HG03175 (cell line): ENCODE results near the gene PSMD1.
"Not testable (repeated sequence)": the region's sequence is repeated elsewhere in the genome, so short reads cannot be mapped to it uniquely, and the experiment has no call there.

ENCODE experiments used
- ATAC-seq: cut with Tn5 transposase; IDR thresholded peaks from one replicate; pipeline ENCODE4 v1.9.1; 2021; ENCODE audit warnings: mild to moderate bottlenecking, moderate library complexity; ENCODE audit not compliant: unreplicated experiment

The PSMD1 gene

GRCh38 chr2:231052494-231053451, 3.9 kb upstream of the PSMD1 start:
- peak; percentile 63 for ATAC-seq

GRCh38 chr2:231053846-231054245, 2.8 kb upstream of the PSMD1 start:
- no peak for ATAC-seq

DNA sequence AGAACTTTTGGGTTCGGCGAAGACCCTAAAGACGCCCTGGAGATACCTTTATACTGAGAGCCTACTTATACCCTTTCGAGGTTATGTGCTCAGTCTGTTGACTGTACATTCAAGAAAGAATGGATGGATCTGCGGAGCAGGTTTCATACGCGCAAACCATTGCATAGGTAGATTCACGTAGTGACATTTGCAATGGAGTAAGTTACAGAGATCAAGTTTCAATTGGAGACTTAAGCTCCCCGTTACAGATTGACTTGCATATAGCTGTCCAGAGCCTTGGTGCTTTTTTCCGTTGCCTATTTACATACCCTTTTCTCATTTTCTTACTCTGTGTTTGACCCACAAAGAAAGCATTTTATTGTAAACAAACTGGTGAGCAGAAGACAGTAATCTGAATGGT, 923 bp downstream of the PSMD1 start:
- ATAC-seq = no peak

GRCh38 chr2:231058761-231059550, 2.3 kb downstream of the PSMD1 start:
- ATAC-seq = no peak

DNA sequence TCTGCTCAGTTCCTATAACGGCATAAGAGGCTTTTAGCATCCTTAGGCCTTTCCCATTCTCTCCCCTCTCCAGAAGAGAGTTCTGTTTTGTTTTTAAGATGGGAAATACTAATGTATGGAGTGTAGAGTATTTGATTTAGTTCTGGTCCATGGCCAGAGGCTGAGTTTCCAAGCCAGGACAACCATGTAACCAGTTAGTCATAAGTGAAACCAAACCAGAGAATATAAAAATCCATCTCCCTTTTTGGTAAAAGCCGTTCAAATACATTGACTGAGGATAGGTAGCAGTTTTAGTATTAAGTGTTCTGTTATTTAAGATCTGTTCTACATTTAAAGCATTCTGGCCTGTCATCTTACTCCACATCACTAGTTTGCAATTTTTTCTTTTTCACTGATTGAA, 3.1 kb downstream of the PSMD1 start:
- no peak for ATAC-seq

- ATAC-seq = no peak
Measured at GRCh38 chr2:231062776-231063175, 6.1 kb downstream of the PSMD1 start.

DNA sequence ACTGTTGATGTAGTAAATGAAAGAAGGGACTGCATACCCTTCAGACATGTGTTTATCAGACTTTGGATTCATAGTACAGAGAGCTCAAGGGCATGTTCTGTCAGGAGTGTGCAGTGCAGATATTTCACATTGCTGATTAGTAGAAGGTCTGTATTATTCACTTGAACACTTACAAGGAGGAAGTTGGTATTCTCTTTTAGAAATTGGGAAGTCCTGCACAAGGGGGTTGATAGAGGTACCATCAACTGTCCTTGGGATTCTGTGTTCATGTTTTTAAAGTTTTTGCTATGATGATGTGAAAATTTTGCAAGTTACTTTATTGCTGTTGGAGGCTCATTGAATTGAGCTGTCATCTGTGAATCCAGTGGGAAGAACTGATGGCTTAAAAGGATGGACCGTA, 6.7 kb downstream of the PSMD1 start:
- no peak for ATAC-seq

- ATAC-seq = no peak
Measured at GRCh38 chr2:231065966-231066365, 9.3 kb downstream of the PSMD1 start.

DNA sequence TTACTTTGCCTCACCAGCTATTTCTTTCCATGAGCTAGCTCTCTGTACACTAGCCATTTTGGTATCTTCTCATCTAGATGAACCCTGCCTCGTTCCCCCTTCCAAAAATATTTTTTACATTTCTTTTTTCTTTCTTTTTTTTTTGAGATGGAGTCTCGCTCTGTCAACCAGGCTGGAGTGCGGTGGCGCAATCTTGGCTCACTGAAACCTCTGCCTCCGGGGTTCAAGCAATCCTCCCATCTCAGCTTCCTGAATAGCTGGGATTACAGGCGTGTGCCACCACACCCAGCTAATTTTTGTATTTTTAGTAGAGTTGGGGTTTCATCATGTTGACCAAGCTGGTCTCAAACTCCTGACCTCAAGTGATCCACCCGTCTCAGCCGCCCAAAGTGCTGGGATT, 10.9 kb downstream of the PSMD1 start:
- not testable (repeated sequence) for ATAC-seq

DNA sequence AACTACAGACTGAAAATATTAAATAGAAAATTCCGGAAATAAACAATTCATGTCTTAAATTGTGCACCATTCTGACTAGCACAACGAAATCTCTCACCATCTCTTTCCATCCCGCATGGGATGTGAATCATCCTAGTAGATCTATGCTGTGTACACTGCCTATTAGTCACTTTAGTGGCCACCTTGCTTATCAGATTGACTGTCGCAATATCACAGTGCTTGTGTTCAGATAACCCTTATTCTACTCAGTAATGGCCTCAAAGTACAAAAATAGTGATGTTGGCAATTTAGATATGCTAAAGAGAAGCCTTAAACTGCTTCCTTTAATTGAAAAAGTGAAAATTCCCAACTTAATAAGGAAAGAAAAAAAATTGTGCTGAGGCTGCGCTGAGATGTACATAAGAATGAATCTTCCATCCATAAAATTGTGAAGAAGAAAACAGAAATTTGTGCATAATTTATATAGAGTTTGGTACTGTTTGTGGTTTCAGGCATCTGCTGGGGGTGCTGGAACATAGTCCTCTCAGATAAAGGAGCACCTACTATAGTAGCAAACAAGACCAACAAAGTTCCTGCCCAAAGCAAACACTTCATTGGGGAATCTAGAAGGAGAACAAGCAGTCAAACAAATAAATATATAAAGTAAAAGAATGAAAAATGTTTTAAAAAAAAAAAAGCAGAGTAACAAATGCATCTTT, 12.0 kb downstream of the PSMD1 start:
- no peak for ATAC-seq

DNA sequence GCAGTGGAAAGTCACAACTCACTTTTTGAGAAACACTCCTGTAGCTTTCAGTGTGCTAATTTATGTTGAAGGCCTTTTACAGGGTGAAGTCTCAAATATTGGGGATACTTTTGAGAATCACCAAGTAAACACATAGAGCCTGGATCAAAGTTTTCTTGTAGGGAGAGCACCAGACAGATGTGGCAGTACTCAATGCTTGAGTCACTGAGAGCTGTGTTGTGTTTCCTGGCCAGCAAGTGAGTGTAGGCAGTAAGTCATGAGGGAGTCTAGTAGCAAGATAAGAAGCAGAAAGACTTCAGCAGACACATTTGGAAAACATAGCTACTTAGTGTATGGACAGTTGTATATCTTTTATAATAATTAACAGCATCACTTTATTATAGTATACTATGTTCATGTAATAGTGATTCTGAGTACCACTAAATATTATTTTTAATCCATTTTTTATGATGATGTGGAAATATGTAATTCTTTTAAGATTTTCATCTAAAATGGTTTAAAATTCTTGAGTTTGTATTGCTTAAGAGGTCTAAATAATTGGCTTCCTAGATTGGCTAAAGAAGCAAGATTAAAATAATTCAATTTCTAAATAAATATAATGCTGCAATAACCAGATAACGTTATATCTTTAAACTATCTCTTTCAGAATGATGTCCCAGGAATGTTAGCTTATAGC, 12.8 kb downstream of the PSMD1 start:
- no peak for ATAC-seq

- no peak for ATAC-seq
Measured at GRCh38 chr2:231084565-231084964, 27.9 kb downstream of the PSMD1 start.

- ATAC-seq = no peak
Measured at GRCh38 chr2:231088754-231089153, 32.1 kb downstream of the PSMD1 start.

DNA sequence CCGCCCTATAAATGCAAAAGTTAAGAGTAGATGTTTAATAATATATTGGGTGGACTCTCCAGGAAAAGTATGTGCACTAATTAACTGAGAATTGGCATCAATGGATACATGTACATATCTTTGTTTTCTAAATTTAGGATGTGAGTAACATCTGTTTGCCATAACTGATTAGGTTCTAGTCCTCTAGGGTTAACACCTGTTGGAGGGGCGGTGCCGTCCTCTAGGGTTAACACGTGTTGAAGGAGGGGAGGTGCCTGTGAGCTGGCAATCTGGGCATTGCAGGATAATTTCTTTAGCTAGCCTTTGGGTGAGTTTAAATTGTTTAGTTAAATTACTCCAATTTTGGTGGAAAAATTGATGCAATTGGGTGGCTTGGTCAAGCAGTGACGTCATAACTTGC, 37.3 kb downstream of the PSMD1 start:
- no peak for ATAC-seq

DNA sequence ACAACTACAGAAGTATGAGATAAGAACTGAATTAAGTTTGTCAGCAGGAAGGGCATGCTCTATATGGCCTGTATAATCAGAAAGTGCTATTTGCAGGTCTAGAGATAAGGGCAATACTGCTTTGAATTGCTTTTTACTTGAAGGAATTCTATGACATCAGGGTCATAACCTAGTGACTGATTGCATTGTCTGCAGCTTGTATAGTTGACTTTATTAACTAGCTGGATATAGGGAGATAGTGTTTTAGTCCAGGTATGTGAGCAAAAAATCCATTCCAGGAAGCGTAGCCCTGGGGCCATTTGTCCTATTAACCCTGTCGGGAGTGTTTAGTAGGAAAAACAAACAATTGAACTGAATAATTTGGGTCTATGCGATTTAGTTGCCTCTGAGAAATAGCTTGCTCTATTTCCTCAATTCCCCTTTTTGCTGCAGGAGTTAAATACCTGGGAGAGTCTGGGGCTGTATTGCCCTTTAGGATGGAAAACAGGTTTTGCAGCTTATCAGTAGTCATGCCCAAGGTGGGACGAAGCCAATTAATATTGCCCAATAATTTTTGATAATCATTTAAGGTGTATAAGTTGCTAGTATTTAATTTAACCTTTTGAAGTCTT, 38.2 kb downstream of the PSMD1 start:
- no peak for ATAC-seq

DNA sequence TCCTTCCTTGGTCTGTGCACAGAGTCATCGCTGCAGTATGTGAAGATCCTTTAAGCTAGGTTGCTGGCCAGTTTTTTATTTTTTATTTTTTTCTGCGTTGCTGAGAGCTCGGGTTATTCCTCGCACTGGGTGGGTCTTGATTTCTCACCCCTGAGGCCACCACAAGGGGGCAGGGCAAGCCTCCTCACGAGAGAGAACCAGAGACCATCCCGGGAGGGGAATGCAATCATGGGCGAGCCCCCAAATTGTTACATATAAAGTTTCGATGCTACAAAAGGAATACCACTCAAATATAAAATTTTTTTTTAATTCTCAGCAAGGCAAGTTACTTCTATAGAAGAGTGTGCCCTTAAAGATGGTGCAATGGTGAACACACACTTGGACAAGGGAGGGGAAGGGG, 43.3 kb downstream of the PSMD1 start:
- ATAC-seq = no peak

GRCh38 chr2:231100321-231100720, 43.7 kb downstream of the PSMD1 start:
- ATAC-seq = not testable (repeated sequence)

DNA sequence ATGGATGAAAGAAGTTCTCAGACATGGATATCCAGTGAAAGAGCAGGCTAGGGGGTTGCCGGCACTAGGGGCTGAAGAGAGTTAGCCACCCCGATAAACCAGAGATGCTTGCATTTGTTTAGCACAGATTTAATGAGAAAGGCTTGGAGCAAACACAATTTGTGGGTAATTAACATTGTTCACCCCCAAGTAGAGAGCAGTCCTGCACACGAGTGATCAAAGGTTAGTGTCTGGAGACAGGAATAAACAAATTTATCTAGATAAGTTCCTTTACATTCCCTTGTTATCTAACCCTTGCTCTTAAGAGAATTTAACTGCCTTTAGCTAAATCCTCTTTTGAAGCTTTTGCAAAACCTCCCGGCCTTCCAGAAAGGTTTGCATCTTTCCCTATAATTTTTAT, 44.3 kb downstream of the PSMD1 start:
- no peak for ATAC-seq

DNA sequence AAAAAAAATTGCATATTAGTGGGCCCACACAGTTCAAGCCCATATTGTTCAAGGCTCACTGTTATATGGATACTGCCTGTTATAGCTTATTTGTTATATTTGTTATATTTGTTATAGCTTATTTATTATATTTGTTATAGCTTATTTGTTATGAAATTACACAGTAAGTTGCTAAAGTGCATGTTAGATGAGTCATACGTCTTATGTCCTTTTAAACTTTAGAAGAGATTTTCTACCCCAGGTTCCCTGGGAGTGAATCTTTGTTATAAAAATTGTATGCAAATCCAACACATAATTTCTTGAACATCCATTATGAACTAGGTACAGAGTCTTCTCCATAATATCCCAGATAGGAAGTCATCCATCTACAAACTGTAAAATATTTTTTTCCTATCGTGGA, 46.1 kb downstream of the PSMD1 start:
- no peak for ATAC-seq

- ATAC-seq = peak; percentile 77
Measured at GRCh38 chr2:231104115-231104713, 47.5 kb downstream of the PSMD1 start.
